HG03565 (cell line): ENCODE measurements around the gene LGR4.

Experiments used
- ATAC-seq: cut with Tn5 transposase; IDR thresholded peaks from one replicate; pipeline ENCODE4 v1.9.1; 2021; ENCODE audit warnings: mild to moderate bottlenecking, moderate library complexity; ENCODE audit not compliant: unreplicated experiment

Gene LGR4

GRCh38 chr11:27485930-27486773 is 13.6 kb upstream of the LGR4 start:
- peak; percentile 60 for ATAC-seq

DNA sequence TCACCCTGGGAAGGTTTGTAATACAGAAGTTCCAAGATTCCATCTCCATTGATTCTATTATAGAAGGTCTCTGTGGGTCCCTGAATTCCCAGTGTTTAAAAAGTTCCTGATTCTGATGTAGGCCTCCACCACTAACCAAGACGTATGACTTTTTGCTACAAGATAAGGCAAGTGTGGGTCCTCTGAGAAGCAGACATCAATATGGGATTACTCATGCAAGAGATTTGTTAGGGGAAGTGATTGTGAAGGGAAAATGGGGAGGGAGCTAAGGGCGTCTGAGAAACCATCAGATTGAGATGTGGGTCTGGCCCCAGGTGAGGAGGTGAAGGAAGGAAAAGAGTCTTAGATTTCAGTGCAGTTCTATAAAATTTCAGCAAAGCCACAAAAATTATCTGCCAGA is 10.2 kb upstream of the LGR4 start:
- no peak for ATAC-seq

DNA sequence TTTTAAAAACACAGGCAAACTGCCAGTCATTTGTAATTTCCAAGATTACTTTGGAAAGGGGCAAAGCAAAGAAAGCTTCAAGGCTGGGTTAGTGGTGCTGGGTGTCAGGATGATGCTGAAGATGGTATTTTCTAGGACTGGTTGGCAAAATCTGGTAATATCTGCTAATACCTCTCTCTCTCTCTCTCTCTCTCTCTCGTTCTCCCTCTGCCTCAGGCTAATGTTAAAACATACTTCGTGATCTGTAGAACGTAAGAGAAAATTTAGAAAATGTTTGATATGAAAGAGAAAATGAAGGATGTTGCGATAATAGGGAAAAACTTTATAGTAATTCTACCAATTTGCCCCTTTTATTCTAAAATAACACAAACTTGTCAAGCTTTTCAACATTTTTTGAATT is 9.4 kb upstream of the LGR4 start:
- ATAC-seq: no peak

- ATAC-seq: no peak
These were observed 5.2 kb upstream of the LGR4 start for GRCh38 chr11:27477831-27478230.

DNA sequence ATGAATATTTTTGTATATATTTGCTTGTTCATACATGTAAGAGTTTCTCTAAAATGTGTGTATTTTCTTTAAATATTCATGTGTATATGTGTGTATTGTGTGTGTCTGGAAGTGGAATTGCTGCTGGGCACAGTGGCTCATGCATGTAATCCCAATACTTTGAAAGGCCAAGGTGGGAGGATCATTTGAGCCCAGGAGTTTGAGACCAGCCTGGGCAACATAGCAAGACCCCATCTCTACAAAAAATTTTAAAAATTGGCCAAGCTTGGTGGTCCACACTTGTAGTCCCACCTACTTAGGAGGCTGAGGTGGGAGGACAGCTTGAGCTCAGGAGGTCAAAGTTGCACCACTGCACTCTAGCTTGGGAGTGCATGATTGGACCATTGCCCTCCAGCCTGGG is 4.7 kb upstream of the LGR4 start:
- no peak for ATAC-seq

DNA sequence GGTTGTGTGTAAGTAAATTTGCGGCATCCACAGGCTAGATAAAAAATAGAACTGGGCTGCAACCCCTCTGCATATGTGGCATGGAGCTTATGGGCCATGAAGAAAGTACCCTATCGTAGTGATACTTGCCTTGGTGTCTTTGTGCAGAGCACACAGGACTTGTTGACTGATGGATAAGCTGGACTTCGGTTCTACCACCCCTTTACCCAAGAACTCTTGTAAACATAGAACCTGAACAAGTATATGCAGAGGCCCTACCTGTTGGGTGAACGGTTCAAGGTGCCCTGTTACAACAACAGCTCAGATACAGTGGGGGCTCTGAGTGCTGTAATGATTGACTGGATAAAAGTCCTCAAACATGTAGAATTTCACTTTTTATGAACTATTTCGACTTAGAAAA is 3.0 kb upstream of the LGR4 start:
- no peak for ATAC-seq

DNA sequence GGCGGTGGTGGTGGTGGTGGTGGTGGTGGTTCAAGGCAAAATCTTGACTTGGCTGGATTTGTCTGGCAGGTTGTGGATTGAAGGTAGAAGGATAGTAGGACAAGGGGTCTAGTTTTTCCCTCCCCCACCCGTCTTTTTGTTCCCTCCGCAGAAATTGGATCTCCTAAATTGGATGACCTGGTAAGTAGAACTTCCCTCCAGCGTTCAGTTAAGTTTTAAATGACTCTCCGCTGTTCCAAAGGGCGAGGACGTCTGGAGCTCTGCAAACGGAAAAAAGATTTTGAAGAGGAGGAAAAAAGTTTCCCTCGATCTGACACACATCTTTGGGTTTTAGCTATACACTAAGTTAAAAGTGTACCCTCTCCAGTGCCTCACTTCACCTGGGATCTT is 422 bp upstream of the LGR4 start:
- ATAC-seq: no peak

DNA sequence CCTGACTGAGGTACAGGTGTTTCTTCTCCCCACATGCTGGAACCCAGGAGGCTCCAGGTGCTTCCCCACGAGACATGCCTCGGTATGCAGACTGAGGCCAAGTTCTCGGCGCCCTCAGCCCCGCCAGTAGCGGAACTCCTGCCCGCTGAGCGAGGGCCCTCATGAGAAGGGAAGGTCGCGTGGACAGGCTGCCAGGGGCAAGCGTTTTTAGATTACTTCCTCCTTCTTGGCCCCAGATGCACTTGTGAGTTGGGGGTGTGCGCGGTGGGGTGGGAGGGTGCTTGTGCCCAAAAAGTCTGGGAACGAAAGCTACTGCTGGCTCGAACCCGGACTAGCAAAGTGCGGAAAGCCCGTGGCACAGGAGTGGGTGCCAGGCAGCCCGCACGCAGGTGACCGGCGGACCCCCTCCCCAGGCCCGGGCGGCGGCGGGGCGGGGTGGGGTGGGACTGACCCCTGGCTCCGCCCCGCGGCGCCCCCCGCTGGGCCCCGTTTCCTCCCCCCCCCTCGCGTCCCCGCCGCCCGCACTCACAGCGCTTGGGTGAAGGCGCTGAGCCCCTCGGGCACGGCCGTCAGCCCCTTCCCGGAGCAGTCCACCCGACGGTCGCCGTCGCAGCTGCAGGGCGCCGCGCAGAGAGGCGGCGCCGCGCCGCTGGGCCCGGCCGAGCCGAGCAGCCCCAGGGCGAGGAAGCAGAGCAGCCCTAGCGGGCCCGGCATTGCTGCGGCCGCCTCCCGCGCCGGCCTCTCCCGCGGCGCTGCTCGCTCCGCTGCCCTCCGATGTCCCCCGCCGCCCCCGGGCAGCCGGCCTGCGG is 797 bp downstream of the LGR4 start:
- ATAC-seq: peak; percentile 16

- ATAC-seq: no peak
These were observed 1.6 kb downstream of the LGR4 start for GRCh38 chr11:27470826-27471588.

DNA sequence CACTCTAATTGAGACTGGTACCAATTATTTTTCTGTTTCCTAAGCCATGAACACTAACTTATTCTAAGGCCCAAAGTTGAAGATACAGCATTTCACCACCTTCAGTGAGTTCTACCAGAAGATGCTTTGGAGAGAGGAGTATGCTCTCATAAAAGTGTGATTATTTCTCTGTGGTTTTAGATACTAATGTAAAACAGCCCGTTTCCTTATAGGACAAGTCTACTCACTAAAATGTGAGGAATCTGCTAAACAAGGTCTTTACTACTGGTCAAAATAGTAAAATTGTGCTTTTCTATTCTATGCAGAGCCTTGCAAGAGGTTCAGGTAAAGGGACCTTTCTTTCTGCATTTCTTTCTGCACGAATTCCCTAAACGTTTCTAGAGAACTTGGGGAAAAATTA is 2.4 kb downstream of the LGR4 start:
- no peak for ATAC-seq

GRCh38 chr11:27468995-27469695 is 3.4 kb downstream of the LGR4 start:
- ATAC-seq: no peak

- no peak for ATAC-seq
These were observed 4.2 kb downstream of the LGR4 start for GRCh38 chr11:27468209-27468994.

- no peak for ATAC-seq
These were observed 5.2 kb downstream of the LGR4 start for GRCh38 chr11:27467181-27467913.

- ATAC-seq: no peak
These were observed 6.2 kb downstream of the LGR4 start for GRCh38 chr11:27466363-27466762.

DNA sequence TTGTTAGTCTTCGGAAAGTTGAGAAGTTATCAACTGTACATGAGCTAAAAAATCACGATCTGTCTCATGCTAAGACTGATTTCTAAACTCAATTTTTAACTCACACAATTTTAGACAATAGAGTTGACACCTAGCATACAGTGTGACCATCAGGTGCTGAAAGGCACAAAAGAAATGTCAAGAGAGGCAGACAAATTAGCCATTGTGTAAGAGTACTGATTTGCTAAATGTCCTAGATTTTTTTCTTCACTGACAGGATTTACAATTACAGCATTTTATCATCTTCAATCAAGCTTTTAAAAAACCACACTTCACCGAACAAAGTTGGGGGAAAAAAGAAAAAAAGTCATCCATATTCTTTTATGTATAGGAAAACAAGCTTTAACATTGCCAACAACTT is 7.0 kb downstream of the LGR4 start:
- ATAC-seq: no peak

DNA sequence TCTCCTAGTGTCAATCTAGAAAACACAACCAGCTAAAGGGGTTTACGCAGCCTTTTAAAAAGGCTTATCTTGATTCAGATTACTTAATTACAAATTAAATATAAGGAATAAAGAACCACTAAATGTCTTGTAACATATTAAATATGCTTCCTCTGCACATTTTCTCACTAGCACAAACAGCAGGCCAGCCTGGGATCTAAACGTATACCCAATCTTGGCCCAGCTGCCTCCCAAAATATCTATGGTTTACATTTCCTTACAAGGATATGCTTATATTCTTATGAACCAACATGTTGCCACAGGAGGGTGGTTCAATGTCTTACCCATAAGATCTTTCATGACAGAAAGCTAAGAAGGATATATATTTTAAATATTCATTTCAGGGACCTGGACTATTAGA is 7.7 kb downstream of the LGR4 start:
- ATAC-seq: no peak

DNA sequence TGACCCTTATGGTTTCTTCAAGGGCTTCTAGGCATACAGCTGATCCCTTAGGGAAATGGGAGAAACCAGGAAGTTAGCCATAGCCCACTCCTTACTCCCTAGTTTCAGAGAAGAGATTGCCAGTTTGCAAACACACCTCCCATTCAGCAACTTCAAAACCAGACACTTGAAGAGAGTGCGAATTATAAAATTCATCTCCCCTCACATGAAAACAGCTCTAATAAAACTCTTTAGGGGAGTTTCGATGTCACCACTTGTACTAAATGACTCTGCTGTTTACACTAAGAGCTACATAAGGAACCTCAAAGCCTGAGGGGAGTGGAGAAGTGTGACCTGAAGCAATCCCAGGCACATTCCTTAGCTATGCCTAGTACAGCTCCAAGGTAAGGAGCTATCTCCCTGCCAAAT is 8.3 kb downstream of the LGR4 start:
- no peak for ATAC-seq

DNA sequence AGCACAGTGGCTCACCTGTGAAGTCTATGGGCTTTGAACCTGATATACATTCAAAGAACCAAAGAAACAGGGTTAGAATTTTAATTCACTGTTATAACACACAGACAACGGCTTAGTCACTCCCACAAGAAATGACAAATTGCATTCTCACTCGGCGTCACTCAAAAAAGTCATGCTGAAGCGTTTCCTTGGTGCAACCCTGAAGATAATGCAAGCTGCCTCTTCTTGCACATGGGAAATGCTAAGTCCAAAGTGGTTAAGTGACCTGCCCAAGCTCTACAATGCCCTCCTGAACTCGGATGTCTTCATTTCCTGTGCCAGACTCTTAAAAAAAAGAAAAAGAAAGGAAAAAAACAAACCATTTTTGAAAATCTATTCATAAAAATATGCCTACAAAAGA is 10.0 kb downstream of the LGR4 start:
- no peak for ATAC-seq

DNA sequence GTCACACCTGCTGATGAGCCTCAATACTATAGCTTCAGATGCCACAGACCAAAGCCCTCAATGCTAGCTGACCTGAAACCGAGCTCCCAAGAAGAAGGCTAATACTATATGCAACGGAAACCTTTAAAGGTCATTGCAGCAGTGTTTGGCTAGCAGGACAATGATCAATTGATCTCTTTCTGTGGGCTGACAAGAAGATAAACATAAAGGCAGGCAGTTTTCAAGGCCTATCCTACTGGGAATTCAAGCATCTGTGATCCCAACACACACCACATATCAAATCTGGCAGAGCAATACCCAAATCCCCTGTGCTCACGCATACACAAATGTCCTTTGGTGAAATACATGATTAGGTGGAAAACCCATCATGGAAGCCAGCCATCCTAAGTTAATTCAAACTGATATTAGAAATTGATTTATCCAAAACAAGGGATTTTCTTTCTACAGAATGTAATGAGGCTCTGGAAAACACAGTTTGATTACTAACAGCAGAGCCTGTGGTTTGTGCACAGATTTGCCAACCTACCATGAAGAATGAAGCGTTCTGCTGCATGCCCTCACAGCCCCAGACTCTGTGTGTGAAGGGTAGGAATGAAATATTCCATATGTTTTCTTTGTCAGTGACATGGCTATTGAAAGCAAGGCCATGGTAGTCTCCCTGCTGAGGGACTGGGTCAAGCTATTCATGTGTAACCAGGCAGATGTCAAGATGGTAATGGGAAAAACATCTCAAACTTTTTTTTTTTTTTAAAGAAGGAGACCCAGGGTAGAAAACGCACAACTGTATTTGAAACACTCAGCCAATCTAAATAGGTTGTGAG is 12.2 kb downstream of the LGR4 start:
- ATAC-seq: no peak
